Ramos (cell line): ENCODE data around the gene LMAN1L.

Experiments used
- in situ Hi-C: fragments of 300-500 bp; cut with MboI; formaldehyde crosslinking; loops from one replicate; pipeline ENCODE4 v1.14.3; 2022; ENCODE audit warnings: low sequenced_read_pairs; ENCODE audit not compliant: unreplicated experiment

LMAN1L gene

GRCh38 chr15:74831813-74832495 lies 19.3 kb downstream of the LMAN1L start:
- in situ Hi-C loops, result loop anchor here (10.0 kb wide), 1 partner anchor 197 kb away; no protein-coding TSS in a partner anchor

DNA sequence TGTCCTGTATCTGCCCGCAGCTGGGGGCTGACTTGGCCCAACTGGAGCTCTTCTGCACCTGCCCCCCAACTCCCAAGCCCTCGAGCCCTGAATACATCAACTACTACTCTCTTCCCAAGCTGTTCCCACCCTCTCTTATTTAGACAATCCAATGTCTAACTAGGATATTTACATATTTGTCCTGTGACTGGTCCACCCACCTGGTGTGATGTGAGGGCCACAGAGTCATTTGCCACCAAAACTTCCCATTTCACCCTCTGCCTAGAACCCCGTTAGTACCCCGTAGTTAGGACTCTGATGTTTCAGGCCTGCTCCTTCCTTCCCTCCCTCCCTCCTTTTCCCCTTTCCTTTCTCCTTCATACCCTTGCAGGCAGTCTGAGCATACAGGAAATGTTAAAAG lies 20.2 kb downstream of the LMAN1L start:
- in situ Hi-C loops, result loop anchor here (10.0 kb wide), 1 partner anchor 198 kb away; no protein-coding TSS in a partner anchor

DNA sequence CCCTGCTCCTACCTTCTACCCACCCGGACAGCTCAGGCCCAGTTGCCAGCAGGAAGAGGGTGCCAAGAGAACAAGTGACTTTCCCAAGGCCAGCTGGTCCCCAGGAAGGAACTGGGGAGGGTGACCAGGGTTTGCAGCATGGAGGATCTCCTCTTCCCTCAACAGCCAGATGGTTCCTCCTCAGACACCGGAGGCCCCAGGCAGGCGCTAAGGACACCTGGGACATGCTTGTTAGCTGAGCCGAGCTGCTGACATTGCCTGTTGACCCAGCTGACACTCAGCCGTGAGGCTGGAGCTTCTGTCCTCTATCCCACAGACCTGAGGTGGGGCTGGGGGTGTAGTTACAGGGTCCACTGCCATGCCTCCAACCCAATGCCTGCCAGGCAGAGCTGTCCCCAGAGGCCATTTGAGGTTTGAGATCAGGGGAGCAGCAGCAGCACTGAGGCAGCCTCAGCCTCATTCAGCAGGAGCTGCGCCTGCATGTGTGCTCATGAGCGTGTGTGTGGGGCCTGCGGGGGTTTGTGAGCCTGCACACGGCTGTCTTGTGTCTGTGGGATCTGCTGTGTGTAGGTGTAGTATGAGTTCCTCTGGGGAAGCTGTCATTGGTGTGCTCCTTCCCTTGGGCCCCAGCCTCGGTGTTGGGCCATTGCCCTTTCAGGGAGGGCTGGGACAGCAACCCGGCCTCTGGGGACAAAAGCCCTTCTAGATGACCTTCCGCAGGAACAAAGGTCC lies 20.9 kb downstream of the LMAN1L start:
- in situ Hi-C loops, result loop anchor here (10.0 kb wide), 1 partner anchor 199 kb away; no protein-coding TSS in a partner anchor

DNA sequence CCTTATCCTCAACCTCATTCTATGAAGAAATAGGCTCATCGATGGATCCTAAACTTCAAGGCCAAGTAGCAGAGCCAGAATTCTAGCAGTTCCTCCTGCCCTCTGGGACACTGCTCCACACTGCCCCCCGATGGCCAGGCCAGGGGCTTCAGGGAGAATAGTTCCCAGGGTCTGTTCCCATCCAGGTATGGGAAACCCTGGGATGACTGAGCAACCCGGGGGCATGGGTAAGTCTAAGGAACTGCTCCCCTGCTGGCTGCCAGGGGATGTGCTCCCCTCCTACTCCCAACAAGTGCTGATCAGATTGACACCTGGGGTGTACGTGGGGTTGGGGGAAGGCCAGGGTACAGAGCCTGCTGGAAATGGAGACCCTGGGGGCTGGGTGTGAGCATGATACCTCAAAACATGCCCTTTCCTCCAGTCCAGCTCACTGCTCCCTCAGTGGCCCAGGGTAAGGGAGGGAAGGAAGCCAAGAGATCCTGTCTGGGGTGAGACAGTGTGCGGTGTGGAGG lies 22.7 kb downstream of the LMAN1L start:
- in situ Hi-C loops, result loop anchor here (10.0 kb wide), 1 partner anchor 201 kb away; no protein-coding TSS in a partner anchor

GRCh38 chr15:74836846-74837245 lies 24.2 kb downstream of the LMAN1L start:
- in situ Hi-C loops, result loop anchor here (10.0 kb wide), 1 partner anchor 202 kb away; no protein-coding TSS in a partner anchor

- in situ Hi-C loops, result loop anchor here (10.0 kb wide), 1 partner anchor 203 kb away; no protein-coding TSS in a partner anchor
These were observed 25.0 kb downstream of the LMAN1L start for GRCh38 chr15:74837482-74838136.

- in situ Hi-C loops, result loop anchor here (10.0 kb wide), 1 partner anchor 203 kb away; no protein-coding TSS in a partner anchor
These were observed 25.5 kb downstream of the LMAN1L start for GRCh38 chr15:74838137-74838516.

DNA sequence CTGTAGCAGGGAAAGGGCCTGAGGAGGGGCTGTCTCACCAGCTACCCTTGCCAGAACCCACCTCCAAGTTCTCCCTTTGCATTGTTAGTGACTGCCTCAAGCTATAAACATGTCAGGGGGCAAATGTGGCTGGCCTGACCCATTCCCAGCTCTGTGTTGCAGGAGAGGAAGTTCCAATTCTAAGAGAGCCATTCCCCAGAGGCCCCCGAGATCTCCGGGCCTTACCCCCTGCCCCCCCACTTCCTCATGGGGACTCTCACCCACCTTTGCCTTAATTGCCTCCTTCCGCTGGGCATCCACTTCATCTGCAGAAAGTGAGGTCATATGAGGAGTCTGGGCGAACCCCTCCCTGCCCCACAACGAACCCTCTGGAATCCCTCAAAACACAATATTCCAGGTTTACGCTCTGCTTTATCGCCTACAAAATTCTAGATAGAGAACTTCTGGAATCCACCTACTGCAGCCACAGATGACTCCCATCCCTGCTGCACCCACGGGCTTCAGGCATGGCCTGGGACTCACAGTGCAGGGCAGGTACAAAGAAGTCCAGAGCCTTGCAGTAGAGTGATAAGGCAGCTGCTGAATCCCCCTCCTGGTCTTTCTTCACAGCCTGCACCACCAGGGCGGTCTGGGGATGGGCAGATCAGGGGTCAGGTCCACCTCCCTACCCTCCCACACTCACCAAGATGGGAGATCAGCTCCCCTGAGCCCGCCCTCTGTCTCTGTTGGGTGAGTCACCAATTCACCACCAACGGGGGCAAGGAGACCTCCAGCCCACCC lies 26.3 kb downstream of the LMAN1L start:
- in situ Hi-C loops, result loop anchor here (10.0 kb wide), 1 partner anchor 204 kb away; no protein-coding TSS in a partner anchor

- in situ Hi-C loops, result loop anchor here (10.0 kb wide), 1 partner anchor 205 kb away; no protein-coding TSS in a partner anchor
These were observed 27.1 kb downstream of the LMAN1L start for GRCh38 chr15:74839526-74840395.

DNA sequence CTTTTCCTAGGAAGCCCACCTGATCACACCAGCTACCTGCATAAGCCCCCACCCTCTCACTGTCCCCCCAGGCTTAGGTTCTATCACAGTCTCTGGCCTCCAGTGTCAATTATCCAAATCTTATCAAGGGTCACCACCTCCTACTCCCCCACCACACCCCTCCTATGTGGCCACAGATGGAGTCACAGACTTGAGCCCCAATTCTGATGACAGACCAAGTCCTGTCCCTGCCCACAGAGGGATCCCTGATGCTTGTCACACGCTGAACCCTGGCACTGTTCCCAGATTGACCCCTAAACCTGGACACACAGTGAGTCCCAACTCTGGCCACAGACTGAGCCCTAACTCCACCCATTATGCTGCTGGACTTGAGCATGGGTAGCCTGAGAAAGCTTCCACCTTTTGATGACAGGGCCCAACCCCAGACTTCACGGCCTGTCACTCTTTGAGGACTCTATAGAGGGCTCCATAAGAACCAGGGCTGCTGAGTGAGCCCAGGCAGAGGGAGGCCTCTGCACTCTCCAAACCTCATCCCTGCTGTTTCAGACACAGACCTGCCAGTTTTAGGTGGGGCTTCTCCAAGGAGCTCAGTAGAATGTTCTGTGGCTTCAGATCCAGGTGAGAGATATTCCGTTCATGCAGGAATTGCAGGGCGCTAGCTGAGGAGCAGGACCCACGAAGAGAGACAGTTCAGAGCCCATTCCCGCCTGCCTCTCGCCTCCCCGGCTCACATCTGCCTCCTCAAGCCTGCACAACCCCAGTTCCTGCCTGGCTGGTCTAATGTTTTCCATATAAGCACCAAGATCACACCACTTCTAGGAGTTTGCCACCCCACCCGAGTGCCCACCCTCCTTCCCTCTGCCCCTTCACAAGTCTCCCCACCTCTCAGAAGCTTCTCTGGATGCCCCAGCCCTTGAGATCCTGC lies 28.5 kb downstream of the LMAN1L start:
- in situ Hi-C loops, result no loop called here

GRCh38 chr15:74841891-74842373 lies 29.3 kb downstream of the LMAN1L start:
- in situ Hi-C loops, result no loop called here

- in situ Hi-C loops, result no loop called here
These were observed 30.2 kb downstream of the LMAN1L start, which contains the start of gene ULK3 for GRCh38 chr15:74842581-74843444. Gene ULK3, minus strand, starts transcription at chr15:74843156. Its CDS starts 51 bp downstream, at chr15:74843105.

- in situ Hi-C loops, result no loop called here
These were observed 30.8 kb downstream of the LMAN1L start for GRCh38 chr15:74843445-74843828.

- in situ Hi-C loops, result no loop called here
These were observed 31.3 kb downstream of the LMAN1L start for GRCh38 chr15:74843891-74844299.

DNA sequence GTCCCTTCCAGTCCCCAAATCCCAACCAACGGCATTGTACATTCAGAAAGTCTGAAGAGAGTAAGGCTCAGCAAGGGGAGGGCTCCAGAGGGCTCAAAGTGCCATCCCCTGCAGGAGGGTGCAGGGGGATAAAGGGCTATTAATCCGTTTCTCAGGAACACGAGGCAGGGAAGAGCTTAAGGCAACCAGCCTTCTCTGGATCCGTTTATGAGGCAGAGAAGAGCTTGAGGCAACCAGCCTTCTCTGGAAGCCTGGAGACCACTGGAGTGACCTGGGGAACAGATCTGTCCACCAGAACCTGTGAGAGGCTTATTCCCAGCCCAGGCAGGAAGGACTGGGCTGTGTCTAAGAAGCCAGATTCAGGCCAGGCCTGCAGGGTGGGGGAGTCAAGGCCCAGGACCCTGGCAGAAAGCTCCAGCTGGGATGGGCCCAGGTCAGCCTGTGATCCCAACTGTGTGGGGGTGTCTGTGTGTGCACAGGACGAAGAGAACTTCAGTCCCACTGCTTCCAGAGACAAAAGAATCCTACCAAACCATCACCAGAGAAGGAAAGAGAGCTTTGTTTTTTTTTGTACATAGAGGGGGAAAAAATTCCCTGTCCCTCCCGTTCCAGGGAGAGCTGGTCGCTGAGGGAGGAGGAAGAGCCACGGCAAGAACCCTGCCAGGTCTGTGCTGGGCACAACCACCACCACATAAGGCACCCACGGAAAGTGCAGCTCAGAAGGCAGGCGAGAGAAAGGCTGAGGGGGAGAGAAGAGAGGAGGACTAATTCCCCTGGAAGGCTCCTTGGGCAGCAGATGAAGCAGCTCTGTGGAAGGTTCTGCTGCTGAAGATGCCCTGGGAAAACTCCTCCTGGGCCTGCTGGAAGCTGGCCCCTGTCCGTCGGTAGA lies 31.9 kb downstream of the LMAN1L start:
- in situ Hi-C loops, result no loop called here

- in situ Hi-C loops, result no loop called here
These were observed 32.6 kb downstream of the LMAN1L start for GRCh38 chr15:74845208-74845568.
